K562 (cell line): ENCODE measurements around the gene MYOM1. TPM values are rescaled to one million over a fixed set of nuclear protein-coding genes. Genes with fewer than 3 reads are reported as not detected.

Source experiments
- CBFB ChIP-seq: sonication (generic); formaldehyde crosslinking; IDR thresholded peaks from 2 replicates; pipeline ENCODE4 v1.4.0; 2020; ENCODE audit warnings: mild to moderate bottlenecking, missing genetic modification reagents
- CTCFL ChIP-seq: IDR thresholded peaks from 2 replicates; pipeline ENCODE4 v1.6.1; 2011; ENCODE audit warnings: borderline replicate concordance, low read depth, mild to moderate bottlenecking, moderate library complexity, low read length; ENCODE audit not compliant: insufficient read depth, poor library complexity, severe bottlenecking
- E2F6 ChIP-seq, 2 experiments: IDR thresholded peaks; 2 replicates each; pipeline ENCODE4 v1.6.1; 2011; ENCODE audit warnings: borderline replicate concordance in 1 of 2, control low read depth in 1 of 2, low read depth in 1 of 2, low read length in 1 of 2, mild to moderate bottlenecking in 1 of 2, mixed read lengths in 1 of 2, moderate library complexity in 1 of 2; ENCODE audit not compliant: insufficient read depth in 1 of 2, insufficient read length in 1 of 2, poor library complexity in 1 of 2, severe bottlenecking in 1 of 2; ENCODE audit errors: extremely low read depth in 1 of 2
- ESRRA ChIP-seq: fragments of 450-650 bp; IDR thresholded peaks from 2 replicates; pipeline ENCODE4 v1.6.1; 2014; ENCODE audit warnings: low read depth, mild to moderate bottlenecking, moderate library complexity, borderline replicate concordance
- ESRRB ChIP-seq: fragments of 250-450 bp; sonication (Bioruptor Pico); IDR thresholded peaks from 2 replicates; pipeline ENCODE4 v1.5.0; 2020; ENCODE audit warnings: mild to moderate bottlenecking, moderate library complexity, borderline replicate concordance
- FIP1L1 ChIP-seq: fragments of 200-400 bp; formaldehyde crosslinking; IDR thresholded peaks from 2 replicates; pipeline ENCODE4 v1.6.1; 2018; ENCODE audit warnings: mild to moderate bottlenecking, low read depth, low read length; ENCODE audit not compliant: poor library complexity, severe bottlenecking
- IRF2 ChIP-seq: sonication (generic); formaldehyde crosslinking; IDR thresholded peaks from 2 replicates; pipeline ENCODE4 v1.8.1; 2022; ENCODE audit warnings: mild to moderate bottlenecking, missing genetic modification reagents
- KDM1A ChIP-seq, 2 experiments: fragments of 450-650 bp; IDR thresholded peaks; 2 replicates each; pipeline ENCODE4 v1.6.1; 2016; ENCODE audit warnings: mild to moderate bottlenecking in 2 of 2
- KDM5B ChIP-seq: fragments of 200-600 bp; sonication (generic); IDR thresholded peaks from 2 replicates; pipeline ENCODE4 v1.6.1; 2012; ENCODE audit warnings: low read depth, mild to moderate bottlenecking, moderate library complexity, low read length, control low read depth, inconsistent platforms; ENCODE audit not compliant: insufficient replicate concordance
- MECOM ChIP-seq: fragments of 250-450 bp; sonication (Bioruptor Pico); IDR thresholded peaks from 2 replicates; pipeline ENCODE4 v1.8.0; 2022; ENCODE audit warnings: inconsistent platforms
- NCOA4 ChIP-seq: fragments of 450-650 bp; IDR thresholded peaks from 2 replicates; pipeline ENCODE4 v1.6.1; 2018; ENCODE audit warnings: mild to moderate bottlenecking; ENCODE audit not compliant: partially characterized antibody
- PHF20 ChIP-seq: fragments of 450-650 bp; IDR thresholded peaks from 2 replicates; pipeline ENCODE4 v1.6.1; 2018; ENCODE audit not compliant: partially characterized antibody
- SAP30 ChIP-seq: fragments of 200-600 bp; sonication (generic); IDR thresholded peaks from 2 replicates; pipeline ENCODE4 v1.6.1; 2012; ENCODE audit warnings: borderline replicate concordance, low read depth, mild to moderate bottlenecking, moderate library complexity, low read length, control low read depth, inconsistent platforms; ENCODE audit not compliant: insufficient read depth, poor library complexity, severe bottlenecking
- STAT5A ChIP-seq: IDR thresholded peaks from 2 replicates; pipeline ENCODE4 v1.6.1; 2012; ENCODE audit warnings: low read length, inconsistent platforms, borderline replicate concordance
- TBL1XR1 ChIP-seq, 2 experiments: IDR thresholded peaks; 2 replicates each; pipeline ENCODE4 v1.6.1; 2012; ENCODE audit warnings: improper control_type of control experiment in 2 of 2, low read length in 2 of 2, mild to moderate bottlenecking in 1 of 2
- TRIM24 ChIP-seq, 2 experiments: fragments of 450-650 bp; IDR thresholded peaks; 2 replicates each; pipeline ENCODE4 v1.6.1; 2016
- ZFP1 ChIP-seq: fragments of 450-650 bp; formaldehyde crosslinking; IDR thresholded peaks from 2 replicates; pipeline ENCODE4 v1.4.0; 2020; ENCODE audit warnings: mild to moderate bottlenecking, mixed read lengths
- ZNF431 ChIP-seq: sonication (generic); formaldehyde crosslinking; IDR thresholded peaks from 2 replicates; pipeline ENCODE4 v1.8.0; 2022; ENCODE audit warnings: mild to moderate bottlenecking, missing genetic modification reagents
- ZNF444 ChIP-seq: fragments of 250-450 bp; sonication (Bioruptor Pico); IDR thresholded peaks from 2 replicates; pipeline ENCODE4 v1.4.0; 2020; ENCODE audit warnings: mild to moderate bottlenecking, moderate library complexity
- polyA plus RNA-seq, 8 experiments: library from polyadenylated mRNA; depleted of rRNA in 4 of 8; stranded (reverse) in 5 of 8; unstranded in 3 of 8; fragments of >200 nt; fragmentation: Nextera tagmentation in 2 of 8; fragmentation: Illumina TruSeq in 1 of 8; extraction: Ambion mirVana in 2 of 8; extraction: Trizol in 1 of 8; gene quantifications; 2 replicates each; pipeline versions ENCODE4 v1.2.1 to v1.2.3, GENCODE V29; 2011 to 2014; ENCODE audit warnings: inconsistent platforms in 1 of 8, missing spikeins in 1 of 8
- total RNA-seq, 7 experiments: library from RNA; depleted of rRNA in 6 of 7; stranded (reverse); fragments of >200 nt in 6 of 7; fragmentation: Illumina TruSeq in 2 of 7; extraction: Trizol in 2 of 7; gene quantifications; 2 replicates each; pipeline versions ENCODE4 v1.2.1 to v1.2.3, GENCODE V29; 2011 to 2021; ENCODE audit warnings: low replicate concordance in 1 of 7
- TF ChIP-seq, protein P1 (sequence below): fragments of 450-650 bp; formaldehyde crosslinking; IDR thresholded peaks from 2 replicates; pipeline ENCODE4 v1.4.0; 2020; ENCODE audit warnings: mild to moderate bottlenecking, moderate library complexity
- TF ChIP-seq, protein P2 (sequence below), 3 experiments: IDR thresholded peaks in 2 of 3; conservative IDR thresholded peaks in 1 of 3; 2 replicates each; pipeline ENCODE4 v1.5.1; 2011 to 2012; ENCODE audit warnings: low read length in 3 of 3, mild to moderate bottlenecking in 3 of 3, control low read depth in 2 of 3, improper control_type of control experiment in 1 of 3, inconsistent platforms in 1 of 3, low read depth in 1 of 3, mixed read lengths in 1 of 3, moderate library complexity in 1 of 3; ENCODE audit not compliant: insufficient read depth in 2 of 3

The MYOM1 gene
- total and polyA plus RNA-seq, 9 of the 15 experiments (the other 6 are each of a cell fraction or from before 2014, with no cell fraction given) = 0.01 to 0.62 (median 0.25) TPM

DNA sequence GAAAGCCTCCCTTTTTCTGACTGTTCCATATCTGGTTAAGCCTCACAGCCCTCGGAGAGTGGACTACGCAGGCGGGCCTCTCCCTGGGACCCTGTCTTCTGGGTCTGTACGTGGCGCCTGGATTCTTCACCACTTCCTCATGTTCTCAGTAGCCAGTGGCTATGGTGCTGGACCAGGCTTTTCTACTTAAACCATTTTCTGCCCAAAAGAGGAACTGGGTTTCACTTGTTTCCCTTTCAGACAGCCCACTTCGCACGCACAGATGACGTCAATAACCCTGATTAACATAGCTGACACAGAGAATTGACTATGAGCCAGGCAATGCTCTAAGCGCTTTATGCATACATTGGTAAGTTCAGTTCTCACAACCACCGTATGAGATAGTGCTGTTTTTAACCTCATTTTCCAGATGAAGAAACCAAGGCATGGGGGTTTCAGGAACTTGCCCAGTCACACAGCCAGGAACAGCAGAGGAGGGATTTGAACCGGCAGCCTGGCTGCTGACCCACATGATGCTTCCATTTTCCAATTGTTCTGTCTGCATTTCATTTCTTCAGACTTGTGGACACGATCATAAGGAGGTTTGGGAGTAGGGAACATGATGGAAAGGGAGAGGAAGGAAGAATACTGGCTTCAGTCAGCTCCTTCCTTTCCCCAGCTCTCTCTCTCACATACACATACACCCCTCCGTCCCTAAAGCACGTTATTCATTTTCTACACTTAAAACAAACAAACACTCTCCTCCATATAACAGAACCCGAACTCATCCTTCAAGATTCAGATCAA is 41.7 kb downstream of the MYOM1 start (continued):
- TF ChIP-seq CTCFL (no peak), NCOA4 (no peak), E2F6 (IDR thresholded peaks at IDR 0.05; ENCODE audit: borderline replicate concordance in 1 of 2, extremely low read depth in 1 of 2, insufficient read depth in 1 of 2, insufficient read length in 1 of 2, low read depth in 1 of 2, low read length in 1 of 2, poor library complexity in 1 of 2, severe bottlenecking in 1 of 2) (no peak), ESRRA (peak; percentile 17; the same call in 1 of the 2 replicates), FIP1L1 (no peak), STAT5A (no peak), CBFB (CRISPR knock-in tag) (no peak), TBL1XR1 (IDR thresholded peaks at IDR 0.05; ENCODE audit: low read length in 2 of 2) (0 out of 4 replicates have a peak, but pooled peaks of 1 of the 2 experiments have one; percentile 45), TRIM24 (IDR thresholded peaks at IDR 0.05) (no peak), PHF20 (no peak), ESRRB (CRISPR knock-in tag) (no peak), MECOM (CRISPR knock-in tag) (no peak), KDM1A (IDR thresholded peaks at IDR 0.05) (no peak), KDM5B (peak; percentile 45), ZNF444 (CRISPR knock-in tag) (no peak), ZNF431 (CRISPR knock-in tag) (no peak), IRF2 (no peak), ZFP1 (CRISPR knock-in tag) (no peak), SAP30 (no peak)
- TF ChIP-seq, protein P1, sequence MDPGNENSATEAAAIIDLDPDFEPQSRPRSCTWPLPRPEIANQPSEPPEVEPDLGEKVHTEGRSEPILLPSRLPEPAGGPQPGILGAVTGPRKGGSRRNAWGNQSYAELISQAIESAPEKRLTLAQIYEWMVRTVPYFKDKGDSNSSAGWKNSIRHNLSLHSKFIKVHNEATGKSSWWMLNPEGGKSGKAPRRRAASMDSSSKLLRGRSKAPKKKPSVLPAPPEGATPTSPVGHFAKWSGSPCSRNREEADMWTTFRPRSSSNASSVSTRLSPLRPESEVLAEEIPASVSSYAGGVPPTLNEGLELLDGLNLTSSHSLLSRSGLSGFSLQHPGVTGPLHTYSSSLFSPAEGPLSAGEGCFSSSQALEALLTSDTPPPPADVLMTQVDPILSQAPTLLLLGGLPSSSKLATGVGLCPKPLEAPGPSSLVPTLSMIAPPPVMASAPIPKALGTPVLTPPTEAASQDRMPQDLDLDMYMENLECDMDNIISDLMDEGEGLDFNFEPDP (CRISPR knock-in tag) = no peak
- TF ChIP-seq, protein P2, sequence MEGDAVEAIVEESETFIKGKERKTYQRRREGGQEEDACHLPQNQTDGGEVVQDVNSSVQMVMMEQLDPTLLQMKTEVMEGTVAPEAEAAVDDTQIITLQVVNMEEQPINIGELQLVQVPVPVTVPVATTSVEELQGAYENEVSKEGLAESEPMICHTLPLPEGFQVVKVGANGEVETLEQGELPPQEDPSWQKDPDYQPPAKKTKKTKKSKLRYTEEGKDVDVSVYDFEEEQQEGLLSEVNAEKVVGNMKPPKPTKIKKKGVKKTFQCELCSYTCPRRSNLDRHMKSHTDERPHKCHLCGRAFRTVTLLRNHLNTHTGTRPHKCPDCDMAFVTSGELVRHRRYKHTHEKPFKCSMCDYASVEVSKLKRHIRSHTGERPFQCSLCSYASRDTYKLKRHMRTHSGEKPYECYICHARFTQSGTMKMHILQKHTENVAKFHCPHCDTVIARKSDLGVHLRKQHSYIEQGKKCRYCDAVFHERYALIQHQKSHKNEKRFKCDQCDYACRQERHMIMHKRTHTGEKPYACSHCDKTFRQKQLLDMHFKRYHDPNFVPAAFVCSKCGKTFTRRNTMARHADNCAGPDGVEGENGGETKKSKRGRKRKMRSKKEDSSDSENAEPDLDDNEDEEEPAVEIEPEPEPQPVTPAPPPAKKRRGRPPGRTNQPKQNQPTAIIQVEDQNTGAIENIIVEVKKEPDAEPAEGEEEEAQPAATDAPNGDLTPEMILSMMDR (IDR thresholded peaks at IDR 0.05 in 2 of 3, conservative IDR thresholded peaks at IDR 0.05 in 1 of 3; ENCODE audit: insufficient read depth in 2 of 3, low read depth in 1 of 3, low read length in 3 of 3) = no peak
